DMS53 (cell line): ENCODE results near the gene CCDC34.

Experiments used
- DNase-seq: peaks from one replicate; lab custom pipeline; 2025; lab: John Stamatoyannopoulos, UW

Gene CCDC34

GRCh38 chr11:27321340-27321739 lies 41.7 kb downstream of the CCDC34 start:
- DNase-seq, result peak; percentile 9

GRCh38 chr11:27319072-27319471 lies 43.9 kb downstream of the CCDC34 start:
- peak; percentile 25 for DNase-seq

GRCh38 chr11:27317751-27318150 lies 45.3 kb downstream of the CCDC34 start:
- DNase-seq, result no peak

GRCh38 chr11:27315836-27316235 lies 47.2 kb downstream of the CCDC34 start:
- no peak for DNase-seq

GRCh38 chr11:27313157-27313821 lies 49.7 kb downstream of the CCDC34 start:
- no peak for DNase-seq

GRCh38 chr11:27312110-27312509 lies 50.9 kb downstream of the CCDC34 start:
- DNase-seq, result no peak

- no peak for DNase-seq
These were observed 52.3 kb downstream of the CCDC34 start for GRCh38 chr11:27310707-27311106.

DNA sequence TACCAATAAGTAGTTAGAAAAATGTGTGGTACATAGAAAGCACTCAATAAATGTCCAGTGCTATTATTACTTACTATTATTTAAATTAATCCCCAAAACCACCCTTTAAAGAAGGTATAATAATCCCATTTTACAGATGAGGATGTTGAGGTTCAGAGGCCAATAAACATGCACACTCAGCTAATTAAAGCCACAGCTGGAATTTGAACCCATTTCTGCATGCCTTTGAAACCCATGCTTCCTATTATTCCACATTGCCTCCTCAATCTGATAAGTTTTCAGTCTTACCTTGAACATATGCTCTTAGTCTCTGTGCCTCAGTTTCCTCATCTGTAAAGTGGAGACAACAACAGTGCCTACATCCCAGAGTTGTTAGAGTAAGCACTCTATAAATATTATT lies 52.8 kb downstream of the CCDC34 start:
- no peak for DNase-seq

DNA sequence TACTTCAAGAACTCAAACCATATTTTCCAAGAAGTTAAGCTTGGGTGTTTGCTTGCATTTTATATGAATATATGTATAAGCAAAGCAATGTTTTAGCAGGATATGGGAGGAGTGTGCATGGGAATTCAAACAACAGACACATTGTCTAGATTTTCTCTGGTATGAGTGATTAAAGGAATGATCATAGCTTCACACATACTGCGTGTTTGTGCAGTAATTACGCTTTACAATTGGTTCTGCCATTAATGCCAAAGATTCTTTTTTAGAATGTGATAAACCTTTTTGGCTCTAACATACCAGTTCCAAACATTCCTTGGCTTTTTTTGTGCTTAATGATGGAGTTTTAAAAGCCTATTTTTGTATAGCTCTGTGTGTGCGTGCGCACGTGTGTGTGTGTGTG lies 54.0 kb downstream of the CCDC34 start:
- DNase-seq, result no peak

DNA sequence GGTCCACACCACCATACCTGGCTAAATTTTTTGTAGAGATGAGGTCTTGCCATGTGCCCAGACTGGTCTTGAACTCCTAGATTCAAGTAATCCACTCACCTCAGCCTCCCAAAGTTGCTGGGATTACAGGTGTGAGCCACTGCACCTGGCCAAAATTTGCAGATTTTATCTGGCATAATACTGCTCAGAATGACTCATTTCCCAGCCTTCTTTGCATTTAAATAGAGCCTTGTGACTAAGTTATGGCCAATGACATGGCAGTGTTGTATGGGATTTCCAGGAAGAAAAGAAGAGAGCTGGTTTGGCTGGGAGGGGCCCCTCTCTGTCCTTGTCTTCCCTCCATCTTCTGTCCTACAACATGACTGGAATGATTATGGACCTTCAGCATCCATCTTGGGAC lies 55.8 kb downstream of the CCDC34 start:
- no peak for DNase-seq

DNA sequence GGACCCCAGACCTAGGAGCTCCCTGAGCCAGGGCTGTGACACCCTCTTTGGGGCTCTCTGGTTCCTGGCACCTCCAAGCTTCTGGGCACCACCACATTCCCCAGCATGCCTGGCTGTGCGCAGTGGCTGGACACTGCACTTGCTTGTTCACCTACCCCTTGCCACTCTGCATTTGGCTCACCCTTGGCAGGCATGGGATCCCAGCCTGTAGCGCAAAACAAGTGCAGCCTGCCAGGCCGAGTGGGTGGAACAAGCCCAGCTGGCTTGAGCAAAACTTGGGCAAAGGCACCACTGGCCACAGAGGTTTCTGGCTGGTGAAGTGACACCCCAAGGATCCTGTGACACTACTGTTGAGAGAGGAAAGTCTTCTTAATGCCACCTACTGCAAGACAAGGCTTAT lies 57.3 kb downstream of the CCDC34 start:
- no peak for DNase-seq

- no peak for DNase-seq
These were observed 58.5 kb downstream of the CCDC34 start for GRCh38 chr11:27304514-27304913.

GRCh38 chr11:27303903-27304302 lies 59.1 kb downstream of the CCDC34 start:
- no peak for DNase-seq

DNA sequence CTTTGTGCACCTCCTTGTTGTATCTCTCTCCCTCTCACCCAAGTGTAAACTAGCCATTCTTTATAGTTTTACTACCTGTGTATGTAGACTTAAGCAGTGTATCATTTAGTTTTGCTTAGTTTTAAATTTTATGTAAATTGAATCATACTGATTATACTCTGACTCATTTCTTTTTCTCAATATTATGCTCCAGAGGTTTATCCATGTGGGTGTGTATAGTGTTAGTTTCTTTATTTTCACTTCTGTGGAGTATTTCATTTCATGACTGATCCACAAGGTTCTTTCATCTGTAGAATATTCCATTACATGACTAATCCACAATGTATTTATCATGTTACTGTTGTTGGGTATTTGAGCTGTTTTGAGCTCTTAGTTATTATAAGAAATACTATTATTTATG lies 62.0 kb downstream of the CCDC34 start:
- DNase-seq, result no peak

- DNase-seq, result no peak
These were observed 65.4 kb downstream of the CCDC34 start for GRCh38 chr11:27297616-27298015.

DNA sequence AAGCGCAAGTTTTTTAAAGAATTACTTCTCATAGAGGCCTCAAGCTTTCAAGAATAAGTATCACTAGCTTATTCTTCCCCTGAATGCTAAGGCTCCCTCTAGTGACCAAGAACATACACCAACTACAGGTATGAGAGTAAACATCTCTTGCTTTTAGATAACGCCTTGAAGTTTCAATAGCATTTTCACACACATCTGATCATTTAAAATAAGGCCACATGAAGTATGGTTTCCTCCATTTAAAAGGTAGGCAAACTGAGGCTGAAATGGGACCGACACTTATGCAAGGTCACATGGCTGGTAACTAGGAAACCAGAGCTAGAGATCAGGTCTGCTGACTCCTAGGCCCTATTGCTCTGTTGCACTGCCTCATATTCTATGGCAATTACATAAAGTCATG lies 66.5 kb downstream of the CCDC34 start:
- peak; percentile 77 for DNase-seq

GRCh38 chr11:27295928-27296327 lies 67.1 kb downstream of the CCDC34 start:
- no peak for DNase-seq

DNA sequence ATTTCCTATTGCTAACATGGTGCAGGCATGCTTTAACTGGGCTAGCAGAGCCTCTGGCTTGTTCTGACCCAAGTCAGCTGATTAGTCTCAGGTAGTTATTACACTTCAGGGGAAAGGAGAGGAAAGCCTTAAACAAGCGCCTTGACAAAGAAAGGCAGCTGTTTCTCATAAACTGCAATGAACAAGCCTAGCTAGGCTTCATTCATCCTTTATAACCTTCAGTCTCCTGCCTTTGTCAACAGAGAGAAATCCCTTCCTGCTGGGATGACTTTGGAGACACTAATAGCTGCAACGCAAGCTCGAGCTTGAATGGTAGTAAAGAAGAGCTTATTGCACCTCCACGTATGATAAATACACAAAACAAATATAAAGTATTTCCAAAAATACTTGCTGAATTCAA lies 68.4 kb downstream of the CCDC34 start:
- no peak for DNase-seq

DNA sequence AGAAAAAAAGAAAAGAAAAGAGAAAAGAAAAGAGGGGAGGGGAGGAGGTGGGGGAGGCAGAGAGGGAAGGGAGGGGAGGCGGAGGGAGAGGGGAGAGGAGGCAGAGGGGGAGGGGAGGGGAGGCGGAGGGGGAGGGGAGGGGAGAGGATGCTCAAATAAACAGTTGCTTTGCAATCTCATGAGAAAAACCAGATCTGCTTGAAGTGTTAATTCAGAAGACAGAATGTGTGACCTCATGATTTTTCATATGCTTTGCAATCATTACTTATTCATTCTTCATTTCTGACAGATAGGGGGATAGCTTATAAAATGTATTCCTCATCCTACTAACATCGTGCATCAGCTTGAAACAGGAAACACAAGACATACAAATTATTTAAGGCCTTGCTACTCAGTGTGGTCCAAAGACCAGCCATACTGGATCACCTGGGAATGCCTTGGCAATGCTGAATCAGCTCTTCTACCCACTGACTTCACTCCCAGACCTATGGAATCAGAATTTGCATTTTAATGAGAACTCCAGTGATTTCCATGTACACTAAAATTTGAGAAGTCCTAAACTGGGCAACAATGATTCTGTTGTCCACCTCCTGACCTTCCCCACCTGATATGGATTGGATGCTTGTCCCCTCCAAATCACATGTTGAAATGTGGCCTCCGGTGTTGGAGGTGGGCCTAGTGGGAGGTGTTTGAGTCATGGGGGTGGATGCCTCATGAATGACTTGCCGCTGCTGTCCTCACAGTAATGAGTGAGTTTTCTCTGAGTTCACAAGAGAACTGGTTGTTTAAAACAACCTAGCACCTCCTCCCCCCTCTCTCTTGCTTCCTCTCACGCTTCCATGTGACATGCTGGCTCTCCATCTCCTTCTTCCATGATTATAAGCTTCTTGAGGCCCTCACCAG lies 69.2 kb downstream of the CCDC34 start:
- no peak for DNase-seq

DNA sequence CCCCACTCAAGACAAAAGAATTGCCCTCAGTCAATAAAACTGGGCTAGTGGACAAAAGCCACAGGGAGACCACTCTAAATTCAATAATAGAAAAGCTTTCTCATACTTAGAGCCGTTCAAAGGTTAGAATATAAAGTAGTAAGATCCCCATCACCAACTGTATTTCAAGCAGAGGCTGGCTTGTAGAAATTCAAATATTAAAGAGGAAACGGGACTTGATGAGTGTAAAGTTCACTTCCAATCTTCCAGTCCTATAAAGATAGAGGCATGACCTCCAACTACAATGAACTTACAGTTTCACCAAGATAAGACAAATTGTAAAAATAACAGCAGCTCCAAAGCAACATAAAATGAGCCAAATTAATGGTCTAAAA lies 70.4 kb downstream of the CCDC34 start:
- DNase-seq, result no peak

- no peak for DNase-seq
These were observed 70.9 kb downstream of the CCDC34 start for GRCh38 chr11:27291954-27292636.

DNA sequence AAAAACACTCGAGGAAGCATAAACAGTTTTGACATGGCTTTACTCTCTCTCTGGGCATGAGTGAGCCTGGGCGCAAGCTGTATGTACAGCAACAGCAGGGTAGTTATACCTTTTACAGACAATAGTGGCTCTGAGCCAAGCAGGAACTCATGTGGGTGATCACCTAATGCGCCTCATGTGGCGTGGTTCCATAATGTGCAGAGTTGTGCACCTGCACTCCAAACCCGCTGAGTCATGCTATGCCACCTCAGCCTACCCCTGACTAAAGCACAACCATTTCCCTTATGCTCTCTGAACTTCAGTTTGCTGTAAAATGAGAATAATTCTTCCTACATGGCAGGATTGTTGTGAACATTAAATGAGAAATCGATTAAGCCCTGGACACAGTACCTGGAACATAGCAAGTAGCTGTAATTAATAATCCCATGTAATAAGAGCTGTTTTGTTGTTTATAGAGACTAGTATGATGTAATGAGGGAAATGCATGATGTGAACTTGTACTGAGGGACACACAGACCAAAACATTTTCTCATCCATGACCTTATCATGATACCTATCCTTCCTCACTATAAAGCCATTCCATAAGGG lies 71.6 kb downstream of the CCDC34 start:
- DNase-seq, result peak; percentile 75
